ENCODE results near the gene CD276.
"Not testable (repeated sequence)": the region's sequence is repeated elsewhere in the genome, so short reads cannot be mapped to it uniquely, and the experiment has no call there.

The CD276 gene

GRCh38 chr15:73710321-73710720 is 26.1 kb downstream of the CD276 start:
- no peak for DNase-seq (ENCODE audit: low read depth)

- no peak for DNase-seq (ENCODE audit: low read depth)
Observed at GRCh38 chr15:73711526-73711925, 27.3 kb downstream of the CD276 start.

DNA sequence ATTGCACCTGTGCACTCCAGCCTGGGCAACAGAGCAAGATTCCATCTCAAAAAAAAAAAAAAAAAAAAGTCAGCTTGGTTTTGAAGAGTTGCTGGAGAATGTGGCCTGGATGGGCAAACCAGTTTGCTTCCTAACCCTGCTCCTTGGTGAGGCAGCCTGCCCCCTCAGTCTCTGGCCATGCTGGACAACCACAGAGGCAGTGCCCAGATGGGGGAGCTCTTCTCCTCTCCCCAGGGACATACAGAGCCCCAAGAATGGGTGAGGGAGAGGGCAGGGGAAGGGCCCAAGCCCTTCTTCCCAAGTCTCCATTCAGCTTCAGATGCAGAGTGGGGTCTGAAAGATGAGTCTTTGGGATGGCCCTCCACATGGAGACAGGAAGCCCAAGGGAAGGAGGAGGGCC is 27.9 kb downstream of the CD276 start:
- no peak for DNase-seq (ENCODE audit: low read depth)

GRCh38 chr15:73714695-73715301 is 30.6 kb downstream of the CD276 start:
- DNase-seq (ENCODE audit: low read depth) = no peak

GRCh38 chr15:73715417-73715816 is 31.2 kb downstream of the CD276 start:
- DNase-seq (ENCODE audit: low read depth) = no peak

GRCh38 chr15:73716417-73716816 is 32.2 kb downstream of the CD276 start:
- no peak for DNase-seq (ENCODE audit: low read depth)

- DNase-seq (ENCODE audit: low read depth) = no peak
Observed at GRCh38 chr15:73717206-73717605, 33.0 kb downstream of the CD276 start.

DNA sequence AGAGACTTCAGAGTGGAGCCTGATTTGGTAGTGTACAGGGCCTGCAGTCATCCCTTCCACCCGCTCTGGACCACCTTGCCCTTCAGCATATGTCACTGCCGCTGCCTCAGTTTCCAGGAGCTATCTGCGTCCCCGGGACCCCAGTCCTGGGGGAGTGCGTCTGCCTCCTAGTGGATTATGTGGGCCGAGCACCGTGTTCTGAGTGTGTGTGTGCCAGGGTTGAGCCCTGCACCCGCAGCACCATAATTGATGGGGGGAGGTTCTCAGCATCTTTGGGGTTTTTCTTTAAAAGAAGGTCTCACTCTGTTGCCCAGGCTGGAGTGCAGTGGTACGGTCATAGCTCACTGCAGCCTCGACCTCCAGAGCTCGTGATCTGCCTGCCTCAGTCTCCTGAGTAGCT is 33.6 kb downstream of the CD276 start:
- DNase-seq (ENCODE audit: low read depth) = no peak

GRCh38 chr15:73718694-73719093 is 34.5 kb downstream of the CD276 start:
- DNase-seq (ENCODE audit: low read depth) = no peak

- no peak for DNase-seq (ENCODE audit: low read depth)
Observed at GRCh38 chr15:73722425-73722824, 38.2 kb downstream of the CD276 start.

GRCh38 chr15:73723191-73723590 is 39.0 kb downstream of the CD276 start:
- no peak for DNase-seq (ENCODE audit: low read depth)

DNA sequence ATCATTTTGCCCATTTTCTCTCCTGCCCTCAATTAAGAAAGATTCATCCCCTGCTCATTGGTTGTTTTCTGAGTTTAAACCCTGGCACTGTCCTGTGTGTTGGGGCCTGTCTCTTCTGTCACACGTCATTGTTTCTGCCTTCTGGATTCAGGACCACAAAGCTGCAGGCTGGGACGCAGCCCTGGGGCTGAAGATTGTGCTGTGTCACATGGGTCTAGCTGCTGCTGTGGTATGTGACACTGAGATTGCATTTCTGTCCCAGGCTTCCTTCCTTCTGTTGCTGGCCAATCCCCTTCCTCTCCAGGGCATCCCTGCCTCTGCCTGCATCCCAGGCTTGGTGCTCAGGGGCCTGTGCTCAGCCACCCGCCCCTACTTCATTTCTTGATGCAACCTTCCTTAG is 40.0 kb downstream of the CD276 start:
- DNase-seq (ENCODE audit: low read depth) = no peak

GRCh38 chr15:73727330-73727976 is 43.3 kb downstream of the CD276 start:
- no peak for DNase-seq (ENCODE audit: low read depth)

DNA sequence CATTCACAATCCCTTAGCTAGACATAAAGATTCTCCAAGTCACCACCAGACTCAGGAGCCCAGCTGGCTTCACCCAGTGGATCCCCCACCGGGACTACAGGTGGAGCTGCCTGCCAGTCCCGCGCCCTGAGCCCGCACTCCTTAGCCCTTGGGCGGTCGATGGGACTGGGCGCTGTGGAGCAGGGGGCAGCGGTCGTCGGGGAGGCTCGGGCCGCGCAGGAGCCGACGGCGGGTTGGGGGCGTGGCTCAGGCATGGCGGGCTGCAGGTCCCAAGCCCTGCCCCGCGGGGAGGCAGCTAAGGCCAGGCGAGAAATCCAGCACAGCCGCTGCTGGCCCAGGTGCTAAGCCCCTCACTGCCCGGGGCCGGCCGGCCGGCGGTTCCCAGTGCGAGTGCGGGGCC is 47.9 kb downstream of the CD276 start:
- DNase-seq (ENCODE audit: low read depth) = not testable (repeated sequence)

GRCh38 chr15:73732930-73733329 is 48.7 kb downstream of the CD276 start:
- no peak for DNase-seq (ENCODE audit: low read depth)

DNA sequence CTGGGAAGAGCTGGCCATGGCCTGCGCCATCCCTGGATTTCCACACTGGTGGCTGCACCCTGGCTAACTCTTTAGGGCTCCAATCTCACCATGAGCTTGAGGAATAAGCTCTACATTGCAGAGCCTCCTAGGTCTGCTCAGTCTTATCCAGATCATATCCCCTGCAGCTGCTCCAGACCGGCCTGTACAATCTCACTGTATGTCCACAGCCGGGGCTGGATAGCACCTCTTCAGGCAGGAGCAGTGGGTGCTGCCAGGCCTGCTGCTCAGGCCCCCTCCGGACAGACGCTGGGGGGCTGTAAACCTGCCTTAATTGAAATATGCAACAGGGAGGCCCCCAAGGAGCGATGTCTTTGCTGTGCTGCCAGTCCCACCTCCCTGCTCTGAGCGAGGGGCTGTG is 53.4 kb downstream of the CD276 start:
- DNase-seq (ENCODE audit: low read depth) = no peak

- no peak for DNase-seq (ENCODE audit: low read depth)
Observed at GRCh38 chr15:73740152-73741048, 56.2 kb downstream of the CD276 start.

- no peak for DNase-seq (ENCODE audit: low read depth)
Observed at GRCh38 chr15:73741321-73741836, 57.2 kb downstream of the CD276 start.

GRCh38 chr15:73744293-73744692 is 60.1 kb downstream of the CD276 start:
- no peak for DNase-seq (ENCODE audit: low read depth)

GRCh38 chr15:73745073-73745472 is 60.9 kb downstream of the CD276 start:
- no peak for DNase-seq (ENCODE audit: low read depth)

- no peak for DNase-seq (ENCODE audit: low read depth)
Observed at GRCh38 chr15:73746261-73746660, 62.1 kb downstream of the CD276 start.

GRCh38 chr15:73746883-73747282 is 62.7 kb downstream of the CD276 start:
- DNase-seq (ENCODE audit: low read depth) = no peak

Measured in stimulated activated CD8-positive, alpha-beta memory T cell treated with anti-CD3 and anti-CD28 coated beads, Interleukin-12 subunit alpha, Interleukin-12 subunit beta, amount 100 ng/mL, for 1 hour (primary cell).